ENCODE measurements around the gene DISP2.

DNA sequence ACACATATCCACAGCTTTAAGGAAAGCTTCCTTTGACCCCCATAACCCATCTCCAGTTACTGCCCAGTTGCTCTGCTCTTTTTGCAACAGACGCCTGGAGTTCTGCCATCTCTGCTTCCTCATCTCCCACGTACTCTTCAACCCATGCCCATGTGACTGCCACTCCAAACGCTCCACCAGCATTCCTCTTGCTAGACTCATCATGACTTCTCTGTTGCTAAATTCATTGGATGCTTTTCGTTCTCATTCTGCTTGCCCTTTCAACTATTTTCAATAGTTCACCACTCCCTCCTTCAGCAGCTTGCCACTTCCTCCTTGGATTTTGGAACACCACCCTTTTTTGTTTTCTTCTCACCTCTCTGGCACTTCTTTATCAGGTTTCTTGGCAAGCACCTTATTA, 21.8 kb downstream of the DISP2 start:
- no peak for TF ChIP-seq CTCF (conservative IDR thresholded peaks at IDR 0.05)
- TF ChIP-seq EZH2 (IDR thresholded peaks at IDR 0.05; ENCODE audit: low read depth), result no peak
